Stromal cell of bone marrow (primary cell): ENCODE results near the gene ATF6B.
"Not testable (repeated sequence)": the region's sequence is repeated elsewhere in the genome, so short reads cannot be mapped to it uniquely, and the experiment has no call there.

Experiments
- DNase-seq: peaks from one replicate; pipeline ENCODE4 v3.0.0-alpha.2; 2012; ENCODE audit warnings: low read depth

ATF6B gene

DNA sequence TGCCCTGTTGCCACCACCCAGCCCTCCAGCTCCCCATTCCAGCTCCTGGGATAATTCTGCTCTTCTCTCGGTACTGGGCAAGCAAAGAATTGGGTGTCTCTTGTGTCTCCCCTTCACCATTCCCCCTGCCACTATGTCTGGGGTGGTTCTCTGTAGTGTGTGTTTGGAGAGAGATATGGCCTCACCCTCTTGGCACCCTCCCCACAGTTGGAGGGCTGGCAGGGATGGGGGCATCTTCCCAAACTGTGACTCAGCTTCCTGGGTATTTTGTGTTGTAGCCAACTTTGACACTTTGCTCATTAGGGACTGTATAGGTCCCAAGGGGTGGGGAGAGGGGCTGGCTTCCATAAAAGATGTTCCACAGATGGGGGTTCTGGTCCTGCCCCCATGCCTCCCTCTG, 20.6 kb downstream of the ATF6B start:
- DNase-seq = no peak

DNA sequence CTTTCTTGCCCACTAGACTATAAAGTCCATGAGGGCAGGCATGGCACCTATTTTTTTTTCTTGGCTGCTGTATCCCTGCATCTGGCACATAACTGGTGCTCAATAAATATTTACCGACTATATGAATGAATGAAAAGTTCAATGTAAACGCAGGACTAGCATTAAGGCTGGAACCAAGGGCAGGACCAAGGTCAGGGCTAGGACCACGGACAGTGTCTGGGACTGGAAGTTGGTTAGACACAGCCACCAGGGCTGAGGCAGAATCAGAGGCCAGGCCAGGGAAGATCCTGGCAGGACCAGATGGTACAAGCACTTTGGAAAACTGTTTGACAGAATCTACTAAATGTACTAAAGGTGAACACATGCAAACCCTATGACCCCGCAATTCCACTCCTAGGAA, 22.6 kb downstream of the ATF6B start:
- DNase-seq = no peak

DNA sequence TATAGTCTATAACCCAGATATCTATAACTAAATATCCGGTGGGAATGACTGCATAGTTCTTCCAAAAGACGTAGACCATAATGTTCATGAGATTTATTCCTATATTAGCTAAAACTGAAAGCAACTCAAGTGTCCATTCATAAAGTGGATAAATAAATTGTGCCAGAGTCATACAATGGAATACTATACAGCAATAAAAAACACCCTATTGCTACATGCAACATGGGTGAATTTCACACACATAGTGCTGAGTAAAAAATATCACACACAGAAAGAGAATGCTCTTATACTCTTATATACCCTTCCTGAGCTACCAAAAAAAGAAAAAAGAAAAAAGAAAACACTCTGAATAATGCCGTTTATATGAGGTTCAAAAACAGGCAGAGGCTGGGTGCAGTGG, 25.8 kb downstream of the ATF6B start:
- no peak for DNase-seq

DNA sequence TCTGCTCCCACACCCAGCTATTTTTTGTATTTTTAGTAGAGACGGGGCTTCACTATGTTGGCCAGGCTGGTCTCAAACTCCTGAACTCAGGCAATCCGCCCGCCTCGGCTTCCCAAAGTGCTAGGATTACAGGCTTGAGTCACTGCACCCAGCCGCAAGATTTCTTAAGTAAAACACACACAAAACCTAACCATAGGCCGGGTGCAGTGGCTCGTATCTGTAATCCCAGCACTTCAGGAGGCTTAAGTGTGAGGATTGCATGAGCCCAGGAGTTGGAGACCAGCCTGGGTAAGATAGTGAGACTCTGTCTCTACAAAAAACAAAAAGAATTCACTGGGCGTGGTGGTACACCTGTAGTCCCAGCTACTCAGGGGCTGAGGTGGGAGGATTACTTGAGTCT, 27.8 kb downstream of the ATF6B start:
- not testable (repeated sequence) for DNase-seq

DNA sequence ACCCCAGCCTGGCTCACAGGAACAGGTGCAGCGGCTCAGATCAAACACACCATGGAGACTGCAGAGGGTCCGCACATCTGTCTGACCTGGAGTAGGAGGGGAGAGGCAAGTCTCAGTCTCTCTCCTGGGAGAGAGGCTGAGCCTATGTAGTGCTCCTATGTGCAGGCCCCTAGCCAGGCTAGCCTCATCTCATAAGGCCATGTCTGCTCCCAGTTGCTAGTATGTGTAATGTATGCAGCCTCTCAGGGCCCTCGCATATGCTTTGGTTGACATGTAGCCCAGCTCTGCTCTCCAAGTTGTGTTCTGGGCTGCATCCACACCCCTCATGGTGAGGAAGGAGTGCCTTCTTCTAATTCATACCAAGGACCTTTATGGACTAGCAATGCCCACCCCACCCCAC, 30.7 kb downstream of the ATF6B start:
- DNase-seq = no peak

DNA sequence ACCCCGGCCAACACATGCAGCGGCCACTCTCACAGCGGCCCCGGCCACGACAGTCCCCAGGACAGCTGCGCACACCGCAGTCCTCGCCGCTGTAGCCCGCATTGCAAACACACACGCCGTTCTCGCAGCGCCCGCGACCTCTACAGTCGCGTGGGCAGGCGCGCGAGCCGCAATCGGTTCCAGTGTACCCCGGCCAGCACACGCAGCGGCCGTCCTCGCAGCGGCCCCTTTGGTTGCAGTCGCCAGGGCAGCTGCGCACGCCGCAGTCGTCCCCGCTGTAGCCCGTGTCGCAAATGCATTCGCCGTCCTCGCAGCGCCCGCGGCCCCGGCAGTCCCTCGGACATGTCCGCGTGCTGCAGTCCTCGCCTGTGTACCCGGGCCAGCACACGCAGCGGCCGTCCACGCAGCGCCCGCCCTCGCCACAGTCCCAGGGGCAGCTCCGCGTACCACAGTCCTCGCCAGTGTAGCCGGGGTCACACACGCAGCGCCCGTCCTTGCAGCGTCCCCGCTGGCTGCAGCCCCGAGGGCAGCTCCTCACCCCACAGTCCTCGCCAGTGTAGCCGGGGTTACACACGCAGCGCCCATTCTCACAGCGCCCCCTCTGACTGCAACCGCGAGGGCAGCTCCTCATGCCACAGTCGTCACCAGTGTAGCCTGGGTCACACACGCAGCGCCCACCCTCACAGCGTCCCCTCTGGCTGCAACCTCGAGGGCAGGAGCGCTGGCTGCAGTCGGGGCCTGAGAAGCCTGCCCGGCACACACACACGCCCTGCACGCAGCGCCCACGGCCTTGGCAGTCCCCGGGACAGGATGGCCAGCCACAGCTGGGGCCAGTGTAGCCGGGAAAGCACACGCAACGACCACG, 31.4 kb downstream of the ATF6B start:
- DNase-seq = no peak

DNA sequence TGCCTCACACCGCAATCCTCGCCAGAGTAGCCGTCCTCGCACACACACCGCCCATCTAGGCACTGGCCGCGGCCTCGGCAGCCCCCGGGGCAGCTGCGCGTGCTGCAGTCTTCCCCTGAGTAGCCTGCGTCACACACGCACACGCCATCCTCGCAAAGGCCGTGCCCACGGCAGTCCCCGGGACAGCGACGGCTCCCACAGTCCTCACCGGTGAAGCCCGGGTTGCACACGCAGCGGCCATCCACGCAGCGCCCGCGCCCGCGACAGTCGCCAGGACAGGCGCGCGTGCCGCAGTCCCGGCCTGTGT, 32.0 kb downstream of the ATF6B start:
- no peak for DNase-seq

DNA sequence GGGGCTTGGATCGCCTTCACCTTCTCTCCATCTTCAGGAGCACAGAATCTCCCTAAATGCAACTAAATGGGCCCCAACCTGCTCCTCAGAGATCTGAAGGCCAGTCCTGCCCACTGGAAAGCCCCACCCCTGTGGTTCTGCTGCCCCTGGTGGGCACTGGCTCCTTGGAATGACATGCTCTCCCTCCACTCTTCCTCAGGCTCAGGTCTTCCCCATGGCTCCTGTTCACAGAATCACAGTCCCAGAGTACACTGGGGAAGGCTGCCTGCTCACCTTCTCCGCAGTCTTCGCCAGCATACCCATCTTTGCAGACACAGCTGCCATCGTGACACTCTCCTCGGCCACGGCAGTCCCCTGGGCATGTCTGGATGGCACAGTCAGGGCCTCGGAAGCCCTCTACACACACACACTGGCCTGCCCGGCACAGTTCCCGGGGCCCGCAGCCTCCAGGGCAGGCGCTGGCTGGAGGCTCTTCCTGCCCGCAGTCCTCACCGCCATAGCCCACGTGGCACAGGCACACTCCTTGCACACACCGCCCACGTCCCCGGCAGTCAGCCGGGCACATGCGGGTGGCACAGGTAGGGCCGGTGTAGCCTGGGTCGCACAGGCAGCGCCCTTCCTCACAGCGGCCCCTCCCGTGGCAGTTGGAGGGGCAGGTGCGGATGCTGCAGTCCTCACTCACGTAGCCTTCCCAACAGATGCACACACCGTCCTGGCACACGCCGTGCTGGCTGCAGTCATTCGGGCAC, 32.5 kb downstream of the ATF6B start:
- no peak for DNase-seq

DNA sequence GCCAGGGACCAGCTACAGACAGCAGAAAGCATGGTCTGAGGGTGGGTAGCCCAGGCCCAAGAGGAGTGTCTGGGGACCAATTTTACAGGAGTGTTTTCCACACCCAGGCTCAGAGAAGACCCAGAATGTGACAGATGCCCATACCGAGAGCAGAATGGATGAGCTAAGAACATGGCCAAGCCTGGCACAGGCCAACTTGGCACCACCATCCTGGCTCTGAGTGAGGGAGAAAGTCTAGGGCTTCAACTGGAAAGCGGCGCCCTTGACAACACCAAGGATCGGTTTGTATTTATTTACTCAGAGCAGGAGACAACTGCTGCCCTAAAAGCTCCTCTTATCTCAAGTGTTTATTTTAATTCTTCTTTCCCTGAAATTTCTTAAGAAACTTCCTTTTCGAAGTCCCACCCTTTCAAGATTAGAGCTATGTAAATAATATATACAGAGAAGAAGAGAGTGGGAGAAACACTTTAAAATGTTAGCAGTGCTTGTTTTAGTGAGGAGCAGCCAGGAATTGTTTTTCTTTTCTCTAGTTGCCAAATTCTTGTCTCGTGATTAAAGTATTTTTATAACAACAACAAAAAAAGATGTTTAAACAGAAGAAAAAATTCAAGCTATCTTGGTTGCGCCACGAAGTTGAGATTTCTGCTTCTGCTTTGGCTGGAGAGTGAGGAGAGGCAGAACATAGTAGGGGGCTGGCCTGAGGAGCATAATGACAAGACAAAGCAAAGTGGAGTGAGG, 35.1 kb downstream of the ATF6B start:
- DNase-seq = no peak

DNA sequence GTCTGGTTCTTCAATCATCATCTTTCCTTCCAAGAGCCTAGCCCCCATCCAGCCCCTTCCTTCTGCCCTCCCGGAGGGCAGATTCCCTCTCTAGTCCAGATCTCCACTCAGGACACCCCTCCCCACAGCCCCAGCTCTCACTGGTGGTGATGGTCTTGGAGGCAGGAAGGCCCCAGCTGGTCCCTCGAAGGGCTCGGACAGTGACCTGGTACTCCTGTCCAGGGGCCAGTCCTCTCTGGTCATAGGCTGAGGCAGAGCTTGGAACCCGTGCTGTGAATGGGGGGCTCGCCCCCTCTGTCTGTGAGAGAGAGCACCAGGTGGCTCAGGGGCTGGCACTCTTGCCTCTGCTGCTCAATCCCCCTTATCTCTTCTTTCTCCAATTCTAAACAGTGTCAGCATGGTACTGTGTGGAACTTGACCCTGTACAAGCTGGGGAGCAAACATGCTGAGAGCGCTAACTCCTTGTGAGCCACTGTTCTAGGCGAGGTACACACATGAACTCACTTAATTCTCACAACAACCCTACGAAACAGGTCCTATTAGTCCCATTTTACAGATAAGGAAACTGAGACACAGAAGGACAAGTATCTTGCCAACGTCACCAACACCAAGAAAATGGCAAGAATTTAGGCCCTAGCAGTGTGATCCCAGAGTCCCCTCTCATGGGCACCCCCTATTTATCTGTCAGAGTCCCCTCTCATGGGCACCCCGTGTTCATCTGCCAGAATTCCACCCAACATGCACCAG, 38.8 kb downstream of the ATF6B start:
- DNase-seq = no peak

DNA sequence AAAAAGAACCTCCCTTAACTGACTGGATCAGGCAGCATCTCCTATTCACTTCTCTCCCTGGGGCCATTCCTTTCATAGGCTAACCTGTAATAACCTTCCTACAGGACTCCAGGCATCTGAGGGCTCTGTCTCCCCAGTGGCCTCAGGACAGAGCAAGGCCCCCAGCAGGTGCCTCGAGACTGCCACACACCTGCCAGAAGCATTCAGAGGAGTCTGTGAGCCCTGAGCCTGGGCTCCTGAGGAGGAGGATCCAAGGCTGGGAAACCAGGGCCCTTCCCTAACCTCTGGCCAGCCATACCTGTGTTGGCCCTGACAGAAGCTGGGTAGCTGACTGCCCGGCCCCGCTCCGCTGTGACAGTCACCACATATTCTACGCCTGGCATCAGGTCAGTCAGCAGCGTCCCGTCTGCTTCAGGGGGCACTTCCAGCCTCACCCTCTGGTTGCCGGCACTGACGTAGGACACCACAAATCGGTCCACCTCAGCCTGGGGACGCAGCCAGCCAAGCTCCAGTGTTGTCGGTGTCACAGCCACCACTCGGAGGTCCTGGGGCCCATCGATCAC, 39.5 kb downstream of the ATF6B start:
- no peak for DNase-seq

DNA sequence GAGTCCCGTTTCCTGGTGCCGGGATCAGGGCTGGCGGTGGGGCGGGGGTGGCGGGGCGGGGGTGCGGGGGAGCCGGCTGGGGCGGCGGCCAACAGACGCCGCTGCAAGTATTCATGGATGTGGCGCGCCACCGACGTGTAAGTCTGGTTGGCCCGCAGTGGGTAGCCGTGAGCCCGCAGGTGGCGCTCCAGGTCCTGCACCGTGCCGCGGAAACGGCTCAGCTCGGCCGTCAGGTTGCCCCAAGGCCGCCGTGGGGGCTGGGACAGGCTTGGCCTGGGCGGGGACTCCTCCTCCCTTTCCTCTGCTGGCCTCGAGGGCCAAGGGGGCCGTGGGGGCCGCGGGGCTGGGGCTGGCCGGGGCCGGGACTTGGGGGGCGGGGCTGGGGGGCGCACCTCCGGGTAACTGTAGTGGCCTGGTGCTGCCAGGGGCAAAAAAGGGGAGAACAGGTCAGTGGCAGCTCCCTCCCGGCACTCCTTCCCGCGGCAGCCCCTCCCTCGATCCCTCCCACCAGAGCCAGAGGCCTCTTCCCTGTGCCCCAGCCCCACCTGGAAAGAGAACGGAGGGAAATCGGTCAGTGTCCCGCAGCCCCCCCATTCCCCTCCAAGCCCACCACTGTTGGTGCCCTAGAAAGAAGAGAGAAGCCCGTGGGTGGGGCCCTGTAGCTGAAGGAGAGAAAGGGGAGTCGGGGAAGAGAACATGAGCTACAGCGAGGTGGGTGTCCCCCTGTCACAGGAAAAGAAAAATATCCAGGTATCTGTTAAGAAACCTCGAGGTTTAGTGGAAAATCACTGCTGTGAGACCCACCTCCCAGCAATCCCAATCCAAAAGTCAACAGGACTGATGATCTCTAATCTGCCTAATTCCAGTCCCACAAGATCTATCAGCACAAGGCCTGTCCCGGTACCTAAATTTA, 40.2 kb downstream of the ATF6B start:
- DNase-seq = no peak

DNA sequence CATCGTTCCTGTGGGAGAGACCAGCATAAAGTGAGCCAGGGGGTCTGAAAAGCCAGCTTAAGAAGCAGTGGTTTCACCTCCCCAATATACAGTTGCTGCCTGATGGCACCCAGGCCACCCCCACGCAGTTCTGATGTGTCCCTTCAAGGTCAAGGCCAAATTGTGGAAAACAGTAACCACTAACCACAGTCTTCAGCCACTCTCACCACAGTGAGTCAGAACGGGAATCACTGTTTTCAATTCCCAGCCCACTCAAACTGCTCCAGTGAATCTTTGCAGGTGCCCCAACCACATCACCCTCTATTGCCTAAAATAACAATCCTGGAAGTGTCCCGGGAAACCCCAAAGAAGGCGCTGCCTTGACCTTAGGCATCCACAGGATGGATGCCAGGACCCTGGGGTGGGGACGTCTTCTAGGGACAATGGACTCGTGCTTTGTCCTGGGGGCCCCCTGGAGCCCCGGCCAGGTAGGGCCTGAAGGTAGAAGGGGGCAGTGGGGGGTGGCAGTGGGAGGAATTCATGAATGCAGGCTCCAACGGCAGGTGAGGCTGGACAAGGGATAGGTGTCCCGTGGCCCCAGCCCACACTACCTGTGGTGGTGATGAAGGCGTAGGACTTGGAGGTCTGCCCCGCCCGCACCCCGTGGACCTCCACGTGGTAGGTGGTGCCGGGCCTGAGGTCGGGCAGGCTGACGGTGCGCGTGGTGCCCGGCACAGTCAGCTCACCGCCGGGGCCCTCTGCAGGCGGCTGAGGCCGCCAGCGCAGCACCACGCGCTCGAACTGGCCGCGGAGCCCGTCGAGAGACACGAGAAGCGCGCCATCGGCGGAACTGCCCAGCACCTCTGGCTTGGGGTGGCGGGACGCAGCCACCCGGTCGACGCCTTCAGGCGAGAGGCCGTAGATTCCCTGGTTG, 41.1 kb downstream of the ATF6B start:
- peak; percentile 60 for DNase-seq

DNA sequence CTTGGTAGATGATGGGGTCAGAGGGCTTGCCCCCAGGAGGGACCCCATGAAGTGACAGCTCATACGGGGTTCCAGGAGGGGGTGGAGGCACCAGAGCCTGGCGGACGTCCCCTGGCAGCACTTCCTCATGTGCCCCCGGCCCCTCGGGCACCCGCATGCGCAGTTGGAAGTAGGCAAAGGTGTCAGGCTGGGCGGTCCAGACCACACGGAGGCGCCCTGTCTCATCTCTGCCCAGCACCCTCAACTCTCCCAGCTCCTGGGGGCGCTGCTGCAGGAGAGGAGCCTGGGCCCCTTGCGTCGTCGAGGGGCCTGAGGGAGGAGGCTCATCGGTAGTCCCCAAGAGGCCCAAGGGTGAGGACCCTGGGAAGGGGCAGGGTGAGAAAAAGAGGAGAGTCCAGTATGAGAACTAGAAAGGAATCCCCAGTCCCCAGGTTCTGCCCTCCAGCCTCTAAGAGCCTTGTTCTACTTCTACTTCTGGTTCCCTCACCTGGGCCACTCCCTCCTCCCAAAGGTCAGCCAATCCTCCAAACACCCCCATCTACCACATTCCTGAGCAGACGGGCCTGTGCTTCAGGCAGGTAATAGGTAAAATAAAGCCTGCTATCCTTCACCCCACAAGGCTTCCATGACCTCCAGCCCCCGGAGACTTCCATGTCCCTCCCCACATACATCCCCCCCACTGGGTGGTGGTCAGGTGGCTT, 42.1 kb downstream of the ATF6B start:
- no peak for DNase-seq

DNA sequence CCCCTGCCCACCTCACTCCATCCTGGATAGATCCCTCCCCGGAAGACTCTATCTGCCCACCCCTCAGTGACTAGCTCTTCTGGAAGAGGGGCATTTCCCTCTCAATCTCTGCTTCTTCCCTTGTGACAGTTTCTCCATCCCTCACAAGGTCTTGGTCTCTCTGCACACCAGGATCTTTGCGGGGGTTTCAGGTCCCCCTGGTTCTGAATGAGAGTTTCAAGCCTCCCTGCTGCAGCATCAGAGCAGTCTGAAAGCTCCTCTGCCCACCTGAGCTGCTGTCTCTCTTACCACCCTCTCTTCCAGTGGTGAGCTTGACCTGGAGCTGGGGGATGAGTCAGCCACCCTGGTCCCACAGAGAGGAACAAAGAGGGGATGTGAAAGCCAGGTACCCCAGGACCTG, 43.3 kb downstream of the ATF6B start:
- no peak for DNase-seq

DNA sequence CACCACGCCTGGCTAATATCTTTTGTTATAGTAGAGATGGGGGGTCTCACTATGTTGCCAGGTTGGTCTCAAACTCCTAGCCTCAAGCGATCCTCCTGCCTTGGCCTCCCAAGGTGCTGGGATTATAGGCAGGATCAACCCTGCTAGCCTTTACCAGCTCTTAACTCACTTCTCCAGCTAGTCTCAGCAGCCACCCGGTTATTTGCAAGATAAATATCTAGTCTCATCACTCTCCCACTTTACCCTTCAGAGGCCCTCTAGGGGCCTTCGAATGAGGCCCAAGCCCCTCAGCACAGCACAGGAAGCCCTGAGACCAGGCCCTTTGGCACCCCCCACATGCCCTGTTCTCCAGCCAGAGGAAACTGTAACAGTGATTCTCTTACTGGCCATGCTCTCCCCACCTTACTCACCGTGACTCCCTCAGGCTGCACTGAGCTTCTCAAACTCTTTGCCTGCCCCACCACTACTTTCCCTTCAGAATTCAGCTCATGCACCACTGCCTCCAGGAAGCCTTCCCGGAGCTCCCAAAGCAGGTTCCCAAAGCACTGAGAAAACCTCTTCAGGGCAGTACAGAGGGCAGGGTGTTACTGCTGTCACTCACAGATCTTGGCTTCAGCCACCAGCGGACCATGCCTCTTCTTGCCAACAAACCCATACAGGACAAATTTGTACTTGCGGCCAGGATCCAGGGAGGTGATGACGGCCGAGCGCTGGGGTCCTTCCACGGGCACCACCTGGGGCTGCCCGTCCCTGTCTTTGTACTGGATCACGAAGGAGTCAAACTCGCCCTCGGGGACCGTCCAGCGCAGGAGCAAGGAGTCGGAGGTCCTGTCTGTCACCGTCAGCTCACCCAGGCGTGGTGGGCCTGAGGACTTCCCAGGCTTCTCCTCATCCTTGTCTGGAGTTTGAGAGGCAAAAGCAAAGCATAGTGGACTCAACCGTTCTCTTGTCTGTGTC, 44.0 kb downstream of the ATF6B start:
- no peak for DNase-seq

DNA sequence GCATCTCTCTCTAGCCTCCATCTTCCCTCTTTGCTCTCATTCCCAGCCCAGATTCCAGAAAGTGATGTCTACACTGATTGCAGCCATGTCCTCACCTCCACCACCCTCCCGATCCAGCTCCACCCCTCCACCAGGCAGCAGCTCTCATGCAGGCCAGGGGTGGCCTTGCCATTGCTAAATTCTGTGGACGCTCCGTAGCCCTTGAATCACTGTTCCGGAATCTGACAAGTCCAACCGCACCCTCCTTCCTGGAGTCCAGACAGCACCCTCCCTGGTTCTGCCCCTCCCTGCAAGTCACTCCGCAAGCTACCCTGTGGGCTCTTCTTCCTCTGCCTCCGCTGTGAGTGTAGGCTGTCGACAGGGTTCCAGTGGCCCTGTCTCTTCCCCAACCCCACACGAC, 45.1 kb downstream of the ATF6B start:
- DNase-seq = peak; percentile 76

DNA sequence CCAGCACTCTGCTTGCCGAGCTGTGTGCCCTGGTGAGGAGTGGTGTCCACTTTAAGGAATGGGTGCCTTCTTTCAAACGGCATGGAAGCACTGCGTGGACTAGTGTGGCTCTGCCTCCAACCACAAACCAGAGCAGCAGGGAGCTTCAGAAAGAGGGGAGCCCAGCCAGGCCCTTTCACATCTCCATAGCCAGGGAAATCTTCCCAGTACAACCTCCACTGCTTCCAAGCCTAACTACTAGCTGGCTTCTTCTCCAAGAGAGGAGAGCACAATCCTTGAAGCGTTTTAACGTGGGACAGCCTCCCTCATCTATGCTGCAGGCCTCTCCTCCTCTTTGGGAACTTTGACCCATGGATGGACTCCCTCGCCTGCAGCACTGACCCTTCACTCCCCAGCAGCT, 45.6 kb downstream of the ATF6B start:
- no peak for DNase-seq
